Cerebellar cortex (tissue), 1 donor: ENCODE results near the gene AGPAT4.

Experiments used
- DNase-seq: peaks from one replicate; pipeline ENCODE4 v3.0.0-alpha.2; 2015; ENCODE audit warnings: low spot score

AGPAT4 gene

GRCh38 chr6:161110028-161110779 lies 163.7 kb downstream of the AGPAT4 start:
- DNase-seq = no peak

- DNase-seq = no peak
Measured at GRCh38 chr6:161109366-161109765, 164.5 kb downstream of the AGPAT4 start.

- no peak for DNase-seq
Measured at GRCh38 chr6:161108916-161109315, 164.9 kb downstream of the AGPAT4 start.

- no peak for DNase-seq
Measured at GRCh38 chr6:161107779-161108730, 165.8 kb downstream of the AGPAT4 start.

- DNase-seq = no peak
Measured at GRCh38 chr6:161105408-161105807, 168.5 kb downstream of the AGPAT4 start.

GRCh38 chr6:161104966-161105365 lies 168.9 kb downstream of the AGPAT4 start:
- no peak for DNase-seq

- no peak for DNase-seq
Measured at GRCh38 chr6:161103475-161103874, 170.4 kb downstream of the AGPAT4 start.

- DNase-seq = peak; percentile 34
Measured at GRCh38 chr6:161101517-161101916, 172.3 kb downstream of the AGPAT4 start.

GRCh38 chr6:161100072-161100471 lies 173.8 kb downstream of the AGPAT4 start:
- no peak for DNase-seq

GRCh38 chr6:161095916-161096315 lies 177.9 kb downstream of the AGPAT4 start:
- DNase-seq = no peak

GRCh38 chr6:161094955-161095354 lies 178.9 kb downstream of the AGPAT4 start:
- no peak for DNase-seq

- no peak for DNase-seq
Measured at GRCh38 chr6:161091972-161092701, 181.7 kb downstream of the AGPAT4 start.

GRCh38 chr6:161091151-161091550 lies 182.7 kb downstream of the AGPAT4 start:
- no peak for DNase-seq

GRCh38 chr6:161088676-161089328 lies 185.1 kb downstream of the AGPAT4 start:
- no peak for DNase-seq

- no peak for DNase-seq
Measured at GRCh38 chr6:161085246-161085645, 188.6 kb downstream of the AGPAT4 start.

- no peak for DNase-seq
Measured at GRCh38 chr6:161082215-161082614, 191.6 kb downstream of the AGPAT4 start.

- DNase-seq = no peak
Measured at GRCh38 chr6:161080263-161080970, 193.4 kb downstream of the AGPAT4 start.
